Pancreas (tissue), 10 donors: ENCODE results near the gene CRADD. TPM values are rescaled to one million over a fixed set of nuclear protein-coding genes. Genes with fewer than 3 reads are reported as not detected.

Source experiments
- ATAC-seq, 4 donors: fragments of 200-7000 bp; cut with Tn5 transposase; one replicate each; pipeline versions ENCODE4 v1.8.0 to v1.9.1; 2020; ENCODE audit warnings: mild to moderate bottlenecking in 4 of 4, moderate library complexity in 4 of 4
- DNase-seq, 6 donors: peaks; one replicate each; pipeline ENCODE4 v3.0.0-alpha.2; 2020
- FAIRE-seq: peaks from 2 replicates; lab custom pipeline; 2012; peaks lifted over from hg19 to GRCh38; lab: Jason Lieb, UNC
- H3K27ac ChIP-seq, 4 donors: fragments of 200-600 bp; sonication (generic); 1 replicate in 3 of 4; 2 replicates in 1 of 4; pipeline versions ENCODE4 v1.5.0 to v1.8.0; 2020
- H3K27me3 ChIP-seq, 4 donors: fragments of 200-600 bp; one replicate each; pipeline ENCODE4 v1.8.0; 2021
- H3K36me3 ChIP-seq, 3 donors: fragments of 200-600 bp; sonication (generic) in 1 of 3; one replicate each; pipeline versions ENCODE4 v1.5.0 to v1.8.0; 2020 to 2021
- H3K4me1 ChIP-seq, 3 donors: fragments of 200-600 bp; one replicate each; pipeline ENCODE4 v1.8.0; 2021
- H3K4me3 ChIP-seq, 4 donors: fragments of 200-600 bp; sonication (generic) in 2 of 4; one replicate each; pipeline versions ENCODE4 v1.5.0 to v1.8.0; 2020 to 2021
- H3K9me3 ChIP-seq, 4 donors: fragments of 200-600 bp; one replicate each; pipeline ENCODE4 v1.8.0; 2021
- WGBS, 2 donors: extraction: QIAGEN DNeasy Blood & Tissue Kit; methylation state at CpG; one replicate each; pipeline ENCODE4 v1.1.7; 2013; 5-methylcytosine and 5-hydroxymethylcytosine counted together
- intact Hi-C, 3 donors: fragments of 100-400 bp; cut with DNase I; formaldehyde crosslinking; loops; one replicate each; pipeline versions ENCODE4 v1.11.1 to v1.14.2; 2022
- polyA plus RNA-seq, 2 donors: library from polyadenylated mRNA; stranded (reverse); fragments of 200-250 nt; gene quantifications; one replicate each; pipeline ENCODE4 v1.2.3, GENCODE V29; 2013
- total RNA-seq, 6 donors: library from RNA; stranded (reverse); fragmentation: NEBNext Ultra II Directional in 4 of 6; extraction: Animal tissue kit (Norgen Biotek cat#: 25700) in 4 of 6; gene quantifications; one replicate each; pipeline versions ENCODE4 v1.2.1 to v1.2.4, GENCODE V29; 2021 to 2023
- TF ChIP-seq, protein P1 (sequence below), 4 donors: fragments of 200-600 bp; sonication (generic) in 3 of 4; IDR thresholded peaks; one replicate each; pipeline versions ENCODE4 v1.5.0 to v1.8.0; 2021; ENCODE audit warnings: antibody characterized with exemption in 4 of 4
- donor health status: healthy with polysubstance abuse.
- donor health status: DM: no; HTN: no; CAD: no; lungs with moderate emphysema.
- donor health status: DM: no; HTN: no; CAD: no.
- donor health status: control.
- donor health status: control.
- donor health status: Bipolar disorder and iron deficiency.
- donor health status: DM: yes; HTN: yes; CAD: no.
- donor health status: DM: no; HTN: no; CAD: no.
- donor health status: DM: no; HTN: no; CAD: no.
- donor health status: DM: yes; HTN: yes; CAD: no.

Gene CRADD
- total and polyA plus RNA-seq, 8 donors = 5.3 to 12.3 (median 9.2) TPM

GRCh38 chr12:93839064-93839463 lies 161.9 kb downstream of the CRADD start:
- FAIRE-seq (no peak), ATAC-seq (no peak), DNase-seq (no peak)
- no peaks in the 10 kb centered on the region for H3K27me3 ChIP-seq
- no peak overlapping the region for H3K27ac ChIP-seq
- TF ChIP-seq, protein P1, sequence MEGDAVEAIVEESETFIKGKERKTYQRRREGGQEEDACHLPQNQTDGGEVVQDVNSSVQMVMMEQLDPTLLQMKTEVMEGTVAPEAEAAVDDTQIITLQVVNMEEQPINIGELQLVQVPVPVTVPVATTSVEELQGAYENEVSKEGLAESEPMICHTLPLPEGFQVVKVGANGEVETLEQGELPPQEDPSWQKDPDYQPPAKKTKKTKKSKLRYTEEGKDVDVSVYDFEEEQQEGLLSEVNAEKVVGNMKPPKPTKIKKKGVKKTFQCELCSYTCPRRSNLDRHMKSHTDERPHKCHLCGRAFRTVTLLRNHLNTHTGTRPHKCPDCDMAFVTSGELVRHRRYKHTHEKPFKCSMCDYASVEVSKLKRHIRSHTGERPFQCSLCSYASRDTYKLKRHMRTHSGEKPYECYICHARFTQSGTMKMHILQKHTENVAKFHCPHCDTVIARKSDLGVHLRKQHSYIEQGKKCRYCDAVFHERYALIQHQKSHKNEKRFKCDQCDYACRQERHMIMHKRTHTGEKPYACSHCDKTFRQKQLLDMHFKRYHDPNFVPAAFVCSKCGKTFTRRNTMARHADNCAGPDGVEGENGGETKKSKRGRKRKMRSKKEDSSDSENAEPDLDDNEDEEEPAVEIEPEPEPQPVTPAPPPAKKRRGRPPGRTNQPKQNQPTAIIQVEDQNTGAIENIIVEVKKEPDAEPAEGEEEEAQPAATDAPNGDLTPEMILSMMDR (IDR thresholded peaks at IDR 0.05) = no peak
- WGBS, 2 donors = 80 to 81% methylated on average over 4 of the region's 4 CpGs
- intact Hi-C loops = no loop called here
- H3K4me1 ChIP-seq = no peaks in the 10 kb centered on the region
- no peaks in the 10 kb centered on the region for H3K36me3 ChIP-seq
- no peaks in the 10 kb centered on the region for H3K9me3 ChIP-seq
- H3K4me3 ChIP-seq = no peak overlapping the region

GRCh38 chr12:93841671-93842070 lies 164.5 kb downstream of the CRADD start:
- intact Hi-C loops = no loop called here
- FAIRE-seq (no peak), DNase-seq (no peak), ATAC-seq (no peak)
- no peaks in the 10 kb centered on the region for H3K36me3 ChIP-seq
- no peak overlapping the region for H3K27ac ChIP-seq
- TF ChIP-seq, protein P1 (IDR thresholded peaks at IDR 0.05) = no peak
- no peak overlapping the region for H3K4me3 ChIP-seq
- H3K4me1 ChIP-seq = no peaks in the 10 kb centered on the region
- 96 to 97% methylated on average over 8 of the region's 8 CpGs for WGBS, 2 donors
- H3K27me3 ChIP-seq = no peaks in the 10 kb centered on the region
- no peaks in the 10 kb centered on the region for H3K9me3 ChIP-seq

GRCh38 chr12:93844164-93844784 lies 167.1 kb downstream of the CRADD start:
- ATAC-seq (no peak), FAIRE-seq (no peak), DNase-seq (no peak)
- Histone ChIP-seq H3K36me3 (no peaks in the 10 kb centered on the region), H3K4me1 (no peaks in the 10 kb centered on the region), H3K9me3 (no peaks in the 10 kb centered on the region), H3K27ac (no peak overlapping the region), H3K4me3 (no peak overlapping the region), H3K27me3 (no peaks in the 10 kb centered on the region)
- 79 to 86% methylated on average over 7 of the region's 7 CpGs for WGBS, 2 donors
- TF ChIP-seq, protein P1 (IDR thresholded peaks at IDR 0.05) = no peak
- intact Hi-C loops = no loop called here

DNA sequence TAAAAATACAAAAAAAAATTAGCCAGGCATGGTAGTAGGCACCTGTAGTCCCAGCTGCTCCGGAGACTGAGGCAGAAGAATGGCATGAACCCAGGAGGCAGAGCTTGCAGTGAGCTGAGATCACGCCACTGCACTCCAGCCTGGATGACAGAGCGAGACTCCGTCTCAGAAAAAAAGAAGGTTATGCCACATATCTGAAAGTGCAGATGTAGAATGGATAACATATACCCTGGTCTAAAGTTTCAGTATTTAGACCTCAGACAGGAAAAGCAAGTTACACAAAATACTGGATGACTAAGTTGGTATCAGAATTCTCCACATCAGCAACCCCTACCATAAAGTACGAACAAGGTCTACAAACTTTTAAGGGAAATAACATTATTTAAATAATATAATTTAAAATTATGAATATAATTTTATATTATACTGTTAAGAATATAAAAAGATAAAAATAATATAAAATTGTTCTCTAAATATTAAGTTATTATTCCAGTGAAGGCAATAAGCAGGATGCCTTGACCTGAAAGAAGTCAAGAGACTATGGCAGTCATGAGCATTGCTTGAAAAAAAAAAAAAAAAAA lies 169.9 kb downstream of the CRADD start:
- 92 to 96% methylated on average over 5 of the region's 5 CpGs for WGBS, 2 donors
- Histone ChIP-seq H3K36me3 (no peaks in the 10 kb centered on the region), H3K9me3 (no peaks in the 10 kb centered on the region), H3K27ac (no peak overlapping the region), H3K27me3 (no peaks in the 10 kb centered on the region), H3K4me3 (no peak overlapping the region), H3K4me1 (no peaks in the 10 kb centered on the region)
- TF ChIP-seq, protein P1 (IDR thresholded peaks at IDR 0.05) = no peak
- no peak for ATAC-seq
- no peak for DNase-seq
- intact Hi-C loops = no loop called here
- no peak for FAIRE-seq
